PC-3 (cell line): Measurements from ENCODE around the gene TP53.

Experiments
- EZH2 ChIP-seq: fragments of 300-600 bp; sonication (generic); IDR thresholded peaks from one replicate; pipeline ENCODE4 v1.6.1; 2017; ENCODE audit warnings: antibody characterized with exemption, mild to moderate bottlenecking, low read length; ENCODE audit not compliant: unreplicated experiment
- EZH2phosphoT487 ChIP-seq: fragments of 300-600 bp; sonication (generic); IDR thresholded peaks from 2 replicates; pipeline ENCODE4 v1.6.1; 2018; ENCODE audit warnings: mild to moderate bottlenecking, antibody characterized with exemption, low read length, borderline replicate concordance
- TF ChIP-seq, protein P1 (sequence below): fragments of 300-600 bp; sonication (generic); conservative IDR thresholded peaks from 2 replicates; pipeline ENCODE4 v1.5.1; 2017; ENCODE audit warnings: antibody characterized with exemption, low read depth, mild to moderate bottlenecking, low read length

DNA sequence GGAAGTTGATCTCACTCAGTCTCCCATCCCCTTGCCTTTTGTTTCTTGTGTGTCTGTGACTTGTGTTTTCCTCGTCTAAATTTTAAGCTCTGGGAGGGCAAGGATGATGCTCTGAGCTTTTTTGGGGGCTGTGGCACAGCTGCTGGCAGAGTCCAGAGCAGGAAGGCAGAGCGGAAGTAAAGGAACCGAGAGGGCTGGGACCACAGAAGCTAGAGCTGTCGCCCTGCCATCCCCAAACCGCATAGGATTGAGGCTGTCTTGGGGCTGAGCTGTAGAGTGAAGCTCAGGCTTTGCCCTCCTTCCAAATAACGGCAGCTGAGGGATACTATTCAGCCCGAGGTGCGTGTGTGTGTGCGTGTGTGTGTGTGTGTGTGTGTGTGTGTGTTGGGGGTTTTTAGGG lies 26.5 kb upstream of the TP53 start:
- no peak for TF ChIP-seq EZH2phosphoT487
- TF ChIP-seq, protein P1, sequence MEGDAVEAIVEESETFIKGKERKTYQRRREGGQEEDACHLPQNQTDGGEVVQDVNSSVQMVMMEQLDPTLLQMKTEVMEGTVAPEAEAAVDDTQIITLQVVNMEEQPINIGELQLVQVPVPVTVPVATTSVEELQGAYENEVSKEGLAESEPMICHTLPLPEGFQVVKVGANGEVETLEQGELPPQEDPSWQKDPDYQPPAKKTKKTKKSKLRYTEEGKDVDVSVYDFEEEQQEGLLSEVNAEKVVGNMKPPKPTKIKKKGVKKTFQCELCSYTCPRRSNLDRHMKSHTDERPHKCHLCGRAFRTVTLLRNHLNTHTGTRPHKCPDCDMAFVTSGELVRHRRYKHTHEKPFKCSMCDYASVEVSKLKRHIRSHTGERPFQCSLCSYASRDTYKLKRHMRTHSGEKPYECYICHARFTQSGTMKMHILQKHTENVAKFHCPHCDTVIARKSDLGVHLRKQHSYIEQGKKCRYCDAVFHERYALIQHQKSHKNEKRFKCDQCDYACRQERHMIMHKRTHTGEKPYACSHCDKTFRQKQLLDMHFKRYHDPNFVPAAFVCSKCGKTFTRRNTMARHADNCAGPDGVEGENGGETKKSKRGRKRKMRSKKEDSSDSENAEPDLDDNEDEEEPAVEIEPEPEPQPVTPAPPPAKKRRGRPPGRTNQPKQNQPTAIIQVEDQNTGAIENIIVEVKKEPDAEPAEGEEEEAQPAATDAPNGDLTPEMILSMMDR, result no peak
- TF ChIP-seq EZH2, result no peak
